HCT116 (cell line): ENCODE data around the gene SSU72. TPM values are rescaled to one million over a fixed set of nuclear protein-coding genes. Genes with fewer than 3 reads are reported as not detected.
"Not testable (repeated sequence)": the region's sequence is repeated elsewhere in the genome, so short reads cannot be mapped to it uniquely, and the experiment has no call there.

ENCODE experiments used
- ATAC-seq: fragments of 200-7000 bp; cut with Tn5 transposase; 2 replicates; pipeline ENCODE4 v1.9.1; 2020; ENCODE audit warnings: mild to moderate bottlenecking, moderate library complexity
- BruUV-seq: library from RNA; stranded (reverse); fragments of 400-500 nt; replicated peaks from 2 replicates; lab custom pipeline; 2021; lab: Mats Ljungman, UMichigan
- CTCF ChIA-PET: fragments of 300-600 bp; sonication (Branson Sonifier 250); formaldehyde crosslinking; loops from one replicate; lab custom pipeline; 2021; ENCODE audit warnings: antibody characterized with exemption; lab: Charles Lee
- POLR2A ChIA-PET: fragments of 300-600, 350-600 bp; sonication (Branson Sonifier 250); formaldehyde crosslinking; loops from one replicate; lab custom pipeline; 2021; ENCODE audit warnings: antibody characterized with exemption; lab: Charles Lee
- RAD21 ChIA-PET, 2 experiments: fragments of 300-600 bp; sonication (Branson Sonifier 250); formaldehyde crosslinking; loops; one replicate each; lab custom pipeline; 2023; ENCODE audit warnings: low total read pairs in 2 of 2; ENCODE audit not compliant: uncharacterized antibody in 2 of 2, unreplicated experiment in 2 of 2, low non-redundant PET in 1 of 2; lab: Charles Lee
- DNase-seq: peaks from one replicate; pipeline ENCODE4 v3.0.0-alpha.2; 2010; ENCODE audit warnings: low read depth, low spot score
- H2AFZ ChIP-seq: fragments of 200-600 bp; shearing (Covaris generic), sonication (generic); 2 replicates; pipeline ENCODE4 v1.6.1; 2017; ENCODE audit warnings: low read depth, mixed run types, mixed read lengths, antibody characterized with exemption, low read length; ENCODE audit not compliant: poor library complexity, severe bottlenecking
- H3K27ac ChIP-seq: 2 replicates; pipeline ENCODE4 v1.5.1; 2012; ENCODE audit warnings: low read depth, low read length
- H3K27me3 ChIP-seq: fragments of 200-600 bp; sonication (generic); 2 replicates; pipeline ENCODE4 v1.6.1; 2016; ENCODE audit warnings: mixed run types, low read length, mixed read lengths; ENCODE audit not compliant: insufficient read depth
- H3K36me3 ChIP-seq, 2 experiments: fragments of 200-500 bp in 1 of 2; fragments of 200-600 bp in 1 of 2; sonication (Bioruptor generic) in 1 of 2; sonication (generic) in 1 of 2; 2 replicates each; pipeline versions ENCODE4 v1.5.1 to v1.6.1; 2014 to 2016; ENCODE audit warnings: low read length in 2 of 2, inconsistent platforms in 1 of 2, mixed read lengths in 1 of 2, mixed run types in 1 of 2; ENCODE audit not compliant: insufficient read depth in 2 of 2, control insufficient read depth in 1 of 2
- H3K4me1 ChIP-seq, 2 experiments: fragments of 200-600 bp in 1 of 2; sonication (generic) in 1 of 2; 2 replicates each; pipeline versions ENCODE4 v1.5.1 to v1.6.1; 2012 to 2017; ENCODE audit warnings: low read length in 2 of 2, inconsistent platforms in 1 of 2, mild to moderate bottlenecking in 1 of 2, mixed read lengths in 1 of 2, mixed run types in 1 of 2, moderate library complexity in 1 of 2; ENCODE audit not compliant: insufficient read depth in 2 of 2, control insufficient read depth in 1 of 2
- H3K4me2 ChIP-seq: fragments of 200-600 bp; sonication (generic); 2 replicates; pipeline ENCODE4 v1.6.1; 2017; ENCODE audit warnings: mixed run types, low read length, mixed read lengths
- H3K4me3 ChIP-seq, 2 experiments: fragments of 200-600 bp in 1 of 2; sonication (generic) in 1 of 2; replicated peaks in 1 of 2; 2 replicates each; pipeline ENCODE4 v1.5.1; 2011 to 2016; ENCODE audit warnings: low read length in 2 of 2, control low read depth in 1 of 2, low read depth in 1 of 2, mild to moderate bottlenecking in 1 of 2, mixed read lengths in 1 of 2, mixed run types in 1 of 2
- H3K79me2 ChIP-seq: fragments of 200-600 bp; sonication (generic); 2 replicates; pipeline ENCODE4 v1.6.1; 2017; ENCODE audit warnings: mild to moderate bottlenecking, mixed run types, low read length, moderate library complexity, mixed read lengths; ENCODE audit not compliant: insufficient read depth
- H3K9ac ChIP-seq: fragments of 200-600 bp; sonication (generic); 2 replicates; pipeline ENCODE4 v1.6.1; 2016; ENCODE audit warnings: low read length, mixed read lengths
- H3K9me2 ChIP-seq: fragments of 200-600 bp; sonication (generic), shearing (Covaris generic); 2 replicates; pipeline ENCODE4 v1.6.1; 2017; ENCODE audit warnings: mixed run types, mild to moderate bottlenecking, moderate library complexity; ENCODE audit not compliant: insufficient read depth
- H3K9me3 ChIP-seq, 2 experiments: fragments of 200-500 bp in 1 of 2; fragments of 200-600 bp in 1 of 2; sonication (Bioruptor generic) in 1 of 2; sonication (generic) in 1 of 2; 2 replicates each; pipeline ENCODE4 v1.6.1; 2014 to 2017; ENCODE audit warnings: low read length in 2 of 2, mixed read lengths in 2 of 2, inconsistent platforms in 1 of 2, low read depth in 1 of 2, mild to moderate bottlenecking in 1 of 2, mixed run types in 1 of 2, moderate library complexity in 1 of 2; ENCODE audit not compliant: control insufficient read depth in 1 of 2, insufficient read depth in 1 of 2
- H4K20me1 ChIP-seq: fragments of 200-600 bp; sonication (generic), shearing (Covaris generic); 2 replicates; pipeline ENCODE4 v1.6.1; 2017; ENCODE audit warnings: mixed run types, mild to moderate bottlenecking, moderate library complexity; ENCODE audit not compliant: insufficient read depth
- CEBPB ChIP-seq: IDR thresholded peaks from 2 replicates; pipeline ENCODE4 v1.6.1; 2012; ENCODE audit warnings: low read depth
- EZH2 ChIP-seq: fragments of 200-600 bp; sonication (generic); IDR thresholded peaks from 2 replicates; pipeline ENCODE4 v1.6.1; 2017; ENCODE audit warnings: antibody characterized with exemption, mixed run types
- EZH2phosphoT487 ChIP-seq: fragments of 200-600 bp; IDR thresholded peaks from 2 replicates; pipeline ENCODE4 v1.6.1; 2018; ENCODE audit warnings: antibody characterized with exemption, borderline replicate concordance
- POLR2AphosphoS5 ChIP-seq: IDR thresholded peaks from 2 replicates; pipeline ENCODE4 v1.6.1; 2011; ENCODE audit warnings: mild to moderate bottlenecking, low read depth, low read length, moderate library complexity
- ZFX ChIP-seq: fragments of 450-650 bp; IDR thresholded peaks from 2 replicates; pipeline ENCODE4 v1.6.1; 2017
- intact Hi-C: fragments of 100-400 bp; cut with micrococcal nuclease; formaldehyde crosslinking; loops from 2 replicates; pipeline ENCODE4 v1.10.0; 2022
- total RNA-seq: library from RNA; stranded (reverse); gene quantifications from one replicate; pipeline ENCODE4 v1.2.1, GENCODE V29; 2021; ENCODE audit not compliant: unreplicated experiment

The SSU72 gene
- total RNA-seq, 1 experiment from 2014 or later = 134 TPM

- H3K4me2 ChIP-seq, POLR2A ChIA-PET, DNase-seq, RAD21 ChIA-PET, H2AFZ ChIP-seq, H3K27ac ChIP-seq, BruUV-seq, CTCF ChIA-PET, H3K9me2 ChIP-seq, ATAC-seq, H3K4me3 ChIP-seq, H3K9ac ChIP-seq, H4K20me1 ChIP-seq, H3K79me2 ChIP-seq, intact Hi-C loops, H3K4me1 ChIP-seq, H3K27me3 ChIP-seq, H3K9me3 ChIP-seq: not testable (repeated sequence)
- peaks cover 9 to 22% of the 10 kb centered on the region in 2 experiments; a peak in 3 of 4 replicates for H3K36me3 ChIP-seq
These were observed 51.4 kb downstream of the SSU72 start for GRCh38 chr1:1523226-1523625.

GRCh38 chr1:1522536-1522935 is 52.1 kb downstream of the SSU72 start:
- H3K36me3 ChIP-seq = peaks cover 10 to 21% of the 10 kb centered on the region in 2 experiments; a peak in 3 of 4 replicates
- RAD21 ChIA-PET, H3K4me3 ChIP-seq, H3K9me2 ChIP-seq, H3K4me2 ChIP-seq, H3K9ac ChIP-seq, BruUV-seq, H3K79me2 ChIP-seq, H2AFZ ChIP-seq, intact Hi-C loops, H3K27ac ChIP-seq, H3K27me3 ChIP-seq, H4K20me1 ChIP-seq, H3K4me1 ChIP-seq, POLR2A ChIA-PET, H3K9me3 ChIP-seq, CTCF ChIA-PET, ATAC-seq, DNase-seq: not testable (repeated sequence)

GRCh38 chr1:1521331-1521730 is 53.3 kb downstream of the SSU72 start:
- Histone ChIP-seq H3K36me3 (peaks cover 10 to 18% of the 10 kb centered on the region in 2 experiments; a peak in 3 of 4 replicates), H3K4me1 (no peaks in the 10 kb centered on the region), H3K9me2 (no peaks in the 10 kb centered on the region), H3K9ac (no peak overlapping the region), H3K9me3 (no peaks in the 10 kb centered on the region), H3K27me3 (no peaks in the 10 kb centered on the region), H3K79me2 (peaks cover 11% of the 10 kb centered on the region; the same call in 1 of the 2 replicates), H3K27ac (no peak overlapping the region), H3K4me2 (no peak overlapping the region), H4K20me1 (no peaks in the 10 kb centered on the region), H2AFZ (no peak overlapping the region), H3K4me3 (no peak overlapping the region)
- ATAC-seq (no peak), DNase-seq (no peak)
- intact Hi-C loops = no loop called here
- ChIA-PET POLR2A (no interaction called here), RAD21 (no interaction called here), CTCF (no interaction called here)
- TF ChIP-seq EZH2 (no peak), POLR2AphosphoS5 (no peak), EZH2phosphoT487 (no peak), ZFX (no peak), CEBPB (no peak)
- BruUV-seq = no TSS peak

GRCh38 chr1:1519805-1520505 is 54.7 kb downstream of the SSU72 start:
- DNase-seq, H3K9me2 ChIP-seq, H3K27me3 ChIP-seq, CTCF ChIA-PET, BruUV-seq, ATAC-seq, H4K20me1 ChIP-seq, POLR2A ChIA-PET, H3K9me3 ChIP-seq, RAD21 ChIA-PET, H2AFZ ChIP-seq, H3K4me3 ChIP-seq, H3K9ac ChIP-seq, H3K4me2 ChIP-seq, intact Hi-C loops, H3K4me1 ChIP-seq, H3K27ac ChIP-seq: not testable (repeated sequence)
- Histone ChIP-seq H3K79me2 (peaks cover 25% of the 10 kb centered on the region), H3K36me3 (peaks cover 7 to 24% of the 10 kb centered on the region in 2 experiments; a peak in 3 of 4 replicates)
